ENCODE measurements around the gene INPP5K.

- no peak for TF ChIP-seq POLR2A (IDR thresholded peaks at IDR 0.05)
- TF ChIP-seq CTCF (IDR thresholded peaks at IDR 0.05) = peak in 3 of 4 experiments; percentile 74 to 88 (median 82)
These were observed 598 bp downstream of the INPP5K start for GRCh38 chr17:1515640-1516387.
